Type B pancreatic cell (in vitro differentiated cells): Measurements from ENCODE around the gene ITGA1. TPM values are rescaled to one million over a fixed set of nuclear protein-coding genes. Genes with fewer than 3 reads are reported as not detected.
A peak's percentile ranks its signal among the peaks of the same experiment; 100 is the strongest.

Experiments used
- DNase-seq: peaks from one replicate; pipeline ENCODE4 v3.0.0; 2021; ENCODE audit warnings: mixed read lengths; ENCODE audit not compliant: unreplicated experiment; ENCODE audit errors: extremely low spot score
- H3K27ac Mint-ChIP-seq: 2 replicates; pipeline ENCODE4 v1.8.0; 2021; ENCODE audit warnings: mild to moderate bottlenecking, mixed read lengths
- H3K27me3 Mint-ChIP-seq: 2 replicates; pipeline ENCODE4 v1.8.0; 2021; ENCODE audit warnings: mixed read lengths
- H3K36me3 Mint-ChIP-seq: 2 replicates; pipeline ENCODE4 v1.8.0; 2021; ENCODE audit warnings: mixed read lengths
- H3K4me1 Mint-ChIP-seq: one replicate; pipeline ENCODE4 v1.8.0; 2021; ENCODE audit warnings: mixed read lengths; ENCODE audit not compliant: unreplicated experiment
- H3K4me3 Mint-ChIP-seq: 2 replicates; pipeline ENCODE4 v1.8.0; 2021; ENCODE audit warnings: mild to moderate bottlenecking, mixed read lengths
- H3K9me3 Mint-ChIP-seq: 2 replicates; pipeline ENCODE4 v1.8.0; 2021; ENCODE audit warnings: mixed read lengths
- total RNA-seq: library from RNA; stranded (reverse); gene quantifications from 2 replicates; pipeline ENCODE4 v1.2.1, GENCODE V29; 2021; ENCODE audit warnings: low replicate concordance
- TF ChIP-seq, protein P1 (sequence below): fragments of 200-600 bp; sonication (generic); conservative IDR thresholded peaks from 2 replicates; pipeline ENCODE4 v1.5.0; 2021; ENCODE audit warnings: antibody characterized with exemption, mild to moderate bottlenecking

Gene ITGA1
- total RNA-seq, 1 donor from 2014 or later: 17.0 TPM

DNA sequence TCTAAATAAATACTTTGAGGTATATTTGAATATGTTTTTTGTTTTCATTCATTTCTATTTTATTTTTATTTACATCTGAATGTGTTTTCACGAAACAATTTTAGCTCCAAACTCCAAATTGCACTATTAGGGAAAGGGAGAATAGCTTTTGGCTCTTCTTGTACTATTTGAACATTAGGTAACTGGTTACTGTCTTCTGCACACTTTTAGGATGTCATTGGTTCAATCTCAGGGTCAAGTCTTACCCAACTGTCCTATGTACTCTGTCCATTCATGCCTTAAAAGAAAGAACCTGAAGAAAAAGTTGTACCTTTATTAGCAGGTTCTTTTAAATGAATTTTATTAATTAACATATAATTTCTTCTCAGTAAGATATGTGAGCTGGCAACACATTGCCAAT lies 51.6 kb downstream of the ITGA1 start:
- TF ChIP-seq, protein P1, sequence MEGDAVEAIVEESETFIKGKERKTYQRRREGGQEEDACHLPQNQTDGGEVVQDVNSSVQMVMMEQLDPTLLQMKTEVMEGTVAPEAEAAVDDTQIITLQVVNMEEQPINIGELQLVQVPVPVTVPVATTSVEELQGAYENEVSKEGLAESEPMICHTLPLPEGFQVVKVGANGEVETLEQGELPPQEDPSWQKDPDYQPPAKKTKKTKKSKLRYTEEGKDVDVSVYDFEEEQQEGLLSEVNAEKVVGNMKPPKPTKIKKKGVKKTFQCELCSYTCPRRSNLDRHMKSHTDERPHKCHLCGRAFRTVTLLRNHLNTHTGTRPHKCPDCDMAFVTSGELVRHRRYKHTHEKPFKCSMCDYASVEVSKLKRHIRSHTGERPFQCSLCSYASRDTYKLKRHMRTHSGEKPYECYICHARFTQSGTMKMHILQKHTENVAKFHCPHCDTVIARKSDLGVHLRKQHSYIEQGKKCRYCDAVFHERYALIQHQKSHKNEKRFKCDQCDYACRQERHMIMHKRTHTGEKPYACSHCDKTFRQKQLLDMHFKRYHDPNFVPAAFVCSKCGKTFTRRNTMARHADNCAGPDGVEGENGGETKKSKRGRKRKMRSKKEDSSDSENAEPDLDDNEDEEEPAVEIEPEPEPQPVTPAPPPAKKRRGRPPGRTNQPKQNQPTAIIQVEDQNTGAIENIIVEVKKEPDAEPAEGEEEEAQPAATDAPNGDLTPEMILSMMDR: no peak
- no peaks in the 10 kb centered on the region for H3K36me3 Mint-ChIP-seq
- no peaks in the 10 kb centered on the region for H3K9me3 Mint-ChIP-seq
- no peak overlapping the region for H3K4me3 Mint-ChIP-seq
- DNase-seq: no peak
- no peaks in the 10 kb centered on the region for H3K27me3 Mint-ChIP-seq
- peaks cover 21% of the 10 kb centered on the region for H3K4me1 Mint-ChIP-seq
- no peak overlapping the region for H3K27ac Mint-ChIP-seq

DNA sequence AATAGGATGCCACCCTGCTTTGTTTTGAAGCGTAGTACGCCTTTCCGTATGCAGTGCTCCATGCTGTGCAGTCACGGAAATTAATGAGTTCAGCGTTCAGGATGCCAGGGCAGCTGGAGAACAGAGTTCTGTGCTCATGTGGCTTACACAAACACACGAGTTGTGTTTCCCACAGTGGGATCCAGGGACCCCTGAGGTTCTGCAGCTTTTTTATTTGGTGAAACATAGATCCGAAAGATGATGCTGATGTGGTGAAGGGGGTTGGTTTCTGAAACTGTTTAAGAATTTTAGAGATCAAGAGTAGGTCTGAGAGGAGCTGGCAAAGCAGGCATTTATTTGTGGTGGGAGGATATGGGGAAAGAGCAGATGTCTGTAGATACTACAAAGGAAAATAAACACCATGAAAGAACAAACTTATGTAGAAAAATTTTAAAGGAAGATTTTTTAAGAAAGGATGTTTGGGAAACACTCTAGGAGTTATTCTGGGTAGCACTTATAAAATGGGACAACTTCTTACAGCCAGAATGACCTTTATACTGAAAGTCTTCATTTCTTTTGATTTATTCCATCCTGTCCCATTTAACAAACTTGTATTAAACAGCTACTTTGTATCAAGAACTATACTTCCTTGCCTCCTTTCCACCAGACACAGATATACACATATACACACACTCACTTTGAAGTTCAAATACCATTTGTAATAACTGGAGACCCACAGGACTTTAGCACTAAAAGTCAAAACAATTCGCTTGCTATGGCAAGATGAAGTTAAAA lies 52.7 kb downstream of the ITGA1 start:
- no peaks in the 10 kb centered on the region for H3K9me3 Mint-ChIP-seq
- peak overlapping the region; percentile 29 for H3K4me3 Mint-ChIP-seq
- H3K27me3 Mint-ChIP-seq: no peaks in the 10 kb centered on the region
- H3K27ac Mint-ChIP-seq: no peak overlapping the region
- no peaks in the 10 kb centered on the region for H3K36me3 Mint-ChIP-seq
- peaks cover 21% of the 10 kb centered on the region for H3K4me1 Mint-ChIP-seq
- DNase-seq: no peak
- TF ChIP-seq, protein P1: no peak

DNA sequence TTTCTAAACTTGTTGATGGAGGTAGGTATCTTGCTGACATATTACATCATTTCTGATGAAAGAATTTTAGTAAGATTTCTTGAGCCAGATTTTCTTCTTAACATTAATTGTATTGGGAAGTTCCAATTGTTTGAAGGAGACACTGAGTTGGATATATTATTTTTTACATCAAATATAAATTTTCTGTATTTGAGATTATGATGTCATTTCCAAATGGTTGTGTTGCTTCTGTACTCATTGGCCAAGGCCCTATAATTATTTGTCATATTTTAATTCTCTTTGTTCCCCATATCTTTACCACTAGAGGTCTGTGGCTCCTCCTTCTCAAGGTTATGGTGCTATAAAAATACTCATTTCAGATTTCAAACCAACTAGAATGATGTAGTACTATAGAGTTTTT lies 53.4 kb downstream of the ITGA1 start:
- Mint-ChIP-seq H3K4me1 (peaks cover 24% of the 10 kb centered on the region), H3K36me3 (no peaks in the 10 kb centered on the region), H3K9me3 (no peaks in the 10 kb centered on the region), H3K27me3 (no peaks in the 10 kb centered on the region), H3K4me3 (no peak overlapping the region), H3K27ac (no peak overlapping the region)
- no peak for DNase-seq
- TF ChIP-seq, protein P1: no peak

DNA sequence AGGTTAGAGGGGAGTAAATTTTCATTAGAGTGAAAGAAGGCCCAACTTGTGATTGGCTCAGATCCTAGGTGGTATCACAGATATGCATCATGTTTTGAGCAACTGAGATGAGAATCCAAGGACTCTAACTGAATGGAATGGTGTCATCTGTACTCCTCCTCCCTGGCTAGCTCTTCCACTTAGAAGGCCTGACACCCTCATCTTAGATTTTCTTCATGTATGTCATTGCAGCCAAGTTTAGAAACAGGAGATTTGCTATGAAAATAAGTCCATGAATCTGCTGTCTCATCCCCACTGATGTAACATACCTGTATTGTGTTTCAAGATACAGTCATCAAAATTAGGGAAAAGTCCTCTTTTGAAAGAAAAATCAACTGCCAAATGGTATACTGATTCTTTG lies 54.4 kb downstream of the ITGA1 start:
- H3K27me3 Mint-ChIP-seq: no peaks in the 10 kb centered on the region
- no peak overlapping the region for H3K27ac Mint-ChIP-seq
- DNase-seq: no peak
- H3K36me3 Mint-ChIP-seq: no peaks in the 10 kb centered on the region
- H3K9me3 Mint-ChIP-seq: no peaks in the 10 kb centered on the region
- peaks cover 29% of the 10 kb centered on the region for H3K4me1 Mint-ChIP-seq
- H3K4me3 Mint-ChIP-seq: no peak overlapping the region
- TF ChIP-seq, protein P1: no peak

DNA sequence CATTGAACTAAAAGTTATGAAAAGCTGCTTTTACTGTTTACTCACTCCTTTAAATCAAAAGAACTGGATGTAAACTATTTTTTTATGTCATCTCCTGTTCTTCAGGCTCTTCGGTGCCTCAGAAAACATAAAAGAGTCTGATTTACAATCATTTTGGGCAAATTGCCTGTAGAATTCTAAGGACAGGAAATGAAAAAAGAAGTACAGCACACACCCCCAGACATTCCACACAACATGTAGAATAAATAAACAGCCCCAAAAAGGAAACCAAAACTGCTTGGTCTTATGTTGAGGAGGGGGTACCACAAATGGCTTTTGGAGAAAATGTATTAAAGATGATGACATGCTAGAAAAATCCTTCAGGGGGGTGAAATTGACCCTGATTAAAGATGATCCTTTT lies 57.2 kb downstream of the ITGA1 start:
- Mint-ChIP-seq H3K27me3 (no peaks in the 10 kb centered on the region), H3K4me3 (no peak overlapping the region), H3K9me3 (no peaks in the 10 kb centered on the region), H3K36me3 (no peaks in the 10 kb centered on the region), H3K27ac (no peak overlapping the region), H3K4me1 (peaks cover 18% of the 10 kb centered on the region)
- DNase-seq: no peak
- TF ChIP-seq, protein P1: no peak
